NCI-H1417 (cell line): ENCODE results near the gene NTN3.

Experiments
- DNase-seq, 3 experiments: peaks; one replicate each; lab custom pipeline; 2025; lab: John Stamatoyannopoulos, UW

The NTN3 gene

DNA sequence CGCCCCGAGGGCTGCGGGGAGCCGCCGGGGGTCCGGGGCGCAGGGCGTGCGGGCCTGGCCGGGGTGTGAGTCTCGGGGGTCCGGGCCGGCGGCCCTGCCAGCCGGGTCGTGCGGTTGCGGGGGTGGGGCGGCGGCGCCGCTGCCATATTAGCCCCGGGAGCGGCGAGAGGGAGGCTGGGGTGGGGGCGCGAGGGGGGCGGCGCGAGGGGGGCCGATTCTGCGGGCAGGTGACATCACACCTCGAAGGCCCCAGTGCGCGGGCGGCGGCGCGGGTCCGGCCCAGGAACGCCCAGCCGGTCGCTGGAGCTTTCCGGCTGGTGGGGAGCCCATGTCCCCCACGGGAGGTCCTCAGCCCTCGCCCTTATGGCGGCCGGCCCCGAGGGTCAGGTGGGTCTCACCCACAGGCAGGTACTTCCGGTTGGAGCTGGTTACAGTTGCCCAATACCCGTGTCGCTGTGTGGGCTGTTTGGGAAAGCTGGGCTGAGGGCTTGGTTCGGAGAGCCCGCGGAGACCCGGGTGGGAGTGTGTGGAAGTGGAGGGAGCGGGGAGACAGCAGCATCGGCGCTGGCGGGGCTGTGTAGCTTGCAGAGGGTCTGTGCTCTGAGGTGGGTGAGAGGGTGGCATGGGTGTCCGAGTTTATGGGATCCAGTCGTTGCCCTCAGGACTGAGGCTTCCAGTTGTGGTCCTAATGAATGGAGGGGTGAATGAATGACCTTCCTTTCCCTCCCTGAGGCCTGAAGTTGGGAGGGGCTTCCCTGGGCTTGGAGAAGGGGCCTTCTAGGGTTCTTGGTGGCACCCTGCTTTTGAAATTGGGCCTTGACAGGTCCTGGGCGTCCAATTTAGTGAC lies 43.5 kb downstream of the NTN3 start:
- DNase-seq, result no peak

GRCh38 chr16:2515180-2515851 lies 44.2 kb downstream of the NTN3 start:
- no peak for DNase-seq

DNA sequence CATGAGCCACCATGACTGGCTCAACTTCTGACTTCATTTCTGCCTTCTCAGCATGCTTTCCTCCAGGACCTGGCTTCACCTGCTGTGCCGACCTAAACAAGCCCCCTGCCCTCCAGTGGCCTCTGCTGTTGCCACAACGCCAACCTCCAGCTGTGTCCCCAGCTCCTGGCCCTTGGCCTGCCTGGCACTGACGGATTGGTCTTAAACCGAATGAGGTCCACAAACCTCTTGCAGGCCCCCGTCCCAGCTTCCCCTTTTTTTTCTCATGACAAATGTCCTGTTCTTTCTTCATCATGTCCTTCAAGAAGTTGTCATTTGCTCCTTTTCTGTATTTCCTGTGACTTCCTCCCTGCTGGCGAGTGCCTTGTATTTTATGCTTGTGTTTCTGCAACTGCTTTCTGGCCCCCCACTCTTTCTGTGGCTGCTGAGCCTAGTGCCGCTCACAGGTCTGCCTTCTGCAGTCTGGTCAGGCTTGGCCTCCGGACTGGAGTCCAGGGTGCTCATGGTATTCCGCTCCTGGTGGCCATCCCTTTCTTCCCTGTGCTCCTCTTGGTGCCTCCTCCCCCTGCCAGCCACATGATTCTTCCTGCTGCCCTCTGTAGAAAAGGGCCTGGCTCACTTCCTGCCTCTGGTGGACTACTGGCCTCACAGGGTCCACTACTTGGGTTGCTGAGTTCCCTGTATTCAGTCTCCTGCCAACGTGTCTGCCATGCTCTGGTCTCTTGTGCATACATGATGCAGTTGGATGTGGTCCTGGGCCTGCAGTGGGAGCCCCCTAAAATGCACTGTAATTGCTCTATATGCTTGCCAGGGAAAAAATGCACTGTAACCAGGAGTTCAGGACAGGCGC lies 45.5 kb downstream of the NTN3 start:
- DNase-seq, result no peak

DNA sequence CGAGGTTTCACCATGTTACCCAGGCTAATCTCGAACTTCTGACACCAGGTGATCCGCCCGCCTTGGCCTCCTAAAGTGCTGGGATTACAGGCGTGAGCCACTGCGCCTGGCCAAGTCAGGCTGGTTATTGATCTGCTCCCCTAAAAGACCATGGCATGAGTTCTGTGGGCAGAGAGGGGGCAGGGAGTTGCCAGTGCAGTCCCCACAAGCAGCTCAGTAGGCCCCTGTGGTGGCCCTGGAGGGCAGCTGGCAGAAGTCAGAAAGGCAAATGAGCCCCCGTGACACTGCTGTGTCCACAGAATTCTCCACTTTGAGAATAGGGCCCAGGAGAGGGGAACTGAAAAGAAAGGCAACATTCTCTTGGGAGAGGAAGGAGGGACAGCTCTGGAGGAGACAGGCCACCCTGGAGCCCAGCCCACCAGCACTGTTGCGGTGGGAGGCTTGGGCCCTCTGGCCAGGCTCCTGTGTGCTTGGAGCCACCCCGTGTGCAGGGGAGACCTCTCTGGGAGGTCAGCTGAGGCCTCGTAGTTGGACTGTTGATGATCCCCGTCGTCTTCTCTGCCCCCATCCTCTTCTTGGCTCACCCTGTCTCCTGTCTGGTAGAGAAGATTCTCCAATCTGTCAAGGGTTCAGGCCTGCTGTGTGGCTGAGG lies 47.0 kb downstream of the NTN3 start:
- no peak for DNase-seq

DNA sequence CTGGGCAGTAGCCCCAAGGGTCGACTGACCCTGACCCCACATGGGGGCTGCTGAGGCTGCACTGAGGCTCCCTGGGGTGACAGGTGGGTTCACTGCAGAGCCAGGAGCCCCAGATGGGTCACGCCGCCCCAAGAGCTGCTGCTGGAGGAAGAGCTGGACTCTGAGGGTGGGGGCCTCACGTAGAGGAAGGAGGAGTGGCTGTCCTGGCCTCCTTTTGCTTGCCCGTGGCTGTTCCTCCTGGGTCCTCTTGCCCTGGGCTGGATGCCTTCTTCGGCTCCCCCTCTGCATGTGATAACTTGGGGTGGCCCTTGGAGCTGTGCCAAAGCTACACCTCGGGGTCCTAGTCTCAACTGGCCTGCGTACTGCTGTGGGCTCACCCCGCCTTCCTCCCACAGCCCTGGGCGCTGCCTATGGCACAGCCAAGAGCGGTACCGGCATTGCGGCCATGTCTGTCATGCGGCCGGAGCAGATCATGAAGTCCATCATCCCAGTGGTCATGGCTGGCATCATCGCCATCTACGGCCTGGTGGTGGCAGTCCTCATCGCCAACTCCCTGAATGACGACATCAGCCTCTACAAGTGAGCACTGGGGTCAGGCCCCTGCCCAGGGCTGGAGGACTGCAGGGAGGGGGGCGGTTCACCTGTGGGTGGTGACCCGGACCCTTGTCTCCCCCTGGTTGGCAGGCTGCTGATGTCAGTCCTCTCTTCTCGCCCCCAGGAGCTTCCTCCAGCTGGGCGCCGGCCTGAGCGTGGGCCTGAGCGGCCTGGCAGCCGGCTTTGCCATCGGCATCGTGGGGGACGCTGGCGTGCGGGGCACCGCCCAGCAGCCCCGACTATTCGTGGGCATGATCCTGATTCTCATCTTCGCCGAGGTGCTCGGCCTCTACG lies 48.0 kb downstream of the NTN3 start:
- DNase-seq, result no peak

DNA sequence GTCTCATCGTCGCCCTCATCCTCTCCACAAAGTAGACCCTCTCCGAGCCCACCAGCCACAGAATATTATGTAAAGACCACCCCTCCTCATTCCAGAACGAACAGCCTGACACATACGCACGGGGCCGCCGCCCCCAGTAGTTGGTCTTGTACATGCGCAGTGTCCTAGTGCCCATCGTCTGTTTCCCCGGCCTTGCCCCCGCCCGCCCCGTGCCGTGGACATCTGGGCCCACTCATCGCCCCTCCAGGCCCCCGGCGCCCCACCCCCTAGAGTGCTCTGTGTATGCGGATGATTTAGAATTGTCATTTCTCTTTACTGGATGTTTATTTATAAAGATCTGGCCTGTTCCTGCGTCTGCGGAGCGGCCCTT lies 48.6 kb downstream of the NTN3 start:
- DNase-seq, result no peak

DNA sequence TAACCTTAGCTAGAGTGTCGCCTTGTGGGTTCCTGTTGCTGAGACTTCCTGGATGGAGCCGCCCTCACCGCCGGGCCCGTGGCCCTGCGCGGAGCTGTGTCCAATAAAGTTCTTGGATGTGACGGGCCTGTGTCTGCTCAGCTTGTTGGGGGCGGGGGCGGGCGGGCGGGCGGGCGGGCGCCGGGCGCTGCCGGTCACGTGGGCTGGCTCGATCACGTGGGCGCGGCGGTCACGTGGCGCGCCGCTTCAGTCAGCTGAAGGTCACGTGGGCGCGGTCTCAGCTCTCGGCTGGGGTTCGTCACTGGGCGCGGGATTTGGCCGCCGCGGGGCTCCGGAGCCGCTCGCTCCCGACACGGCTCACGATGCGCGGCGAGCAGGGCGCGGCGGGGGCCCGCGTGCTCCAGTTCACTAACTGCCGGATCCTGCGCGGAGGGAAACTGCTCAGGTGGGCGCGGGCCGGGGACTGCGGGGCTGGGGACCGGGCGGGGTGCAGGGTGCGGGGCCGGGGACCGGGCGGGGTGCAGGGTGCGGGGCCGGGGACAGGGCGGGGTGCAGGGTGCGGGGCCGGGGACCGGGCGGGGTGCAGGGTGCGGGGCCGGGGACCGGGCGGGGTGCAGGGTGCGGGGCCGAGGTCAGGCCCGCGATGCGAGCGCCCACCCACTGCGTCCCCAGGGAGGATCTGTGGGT lies 49.1 kb downstream of the NTN3 start, which contains the start of gene AMDHD2:
TSS of gene AMDHD2 (plus strand) at position 275 of the 687 bp plus-strand sequence. CDS start at position 363, 88 bp downstream.
- DNase-seq, result peak; percentile 76 to 95 (median 85)

DNA sequence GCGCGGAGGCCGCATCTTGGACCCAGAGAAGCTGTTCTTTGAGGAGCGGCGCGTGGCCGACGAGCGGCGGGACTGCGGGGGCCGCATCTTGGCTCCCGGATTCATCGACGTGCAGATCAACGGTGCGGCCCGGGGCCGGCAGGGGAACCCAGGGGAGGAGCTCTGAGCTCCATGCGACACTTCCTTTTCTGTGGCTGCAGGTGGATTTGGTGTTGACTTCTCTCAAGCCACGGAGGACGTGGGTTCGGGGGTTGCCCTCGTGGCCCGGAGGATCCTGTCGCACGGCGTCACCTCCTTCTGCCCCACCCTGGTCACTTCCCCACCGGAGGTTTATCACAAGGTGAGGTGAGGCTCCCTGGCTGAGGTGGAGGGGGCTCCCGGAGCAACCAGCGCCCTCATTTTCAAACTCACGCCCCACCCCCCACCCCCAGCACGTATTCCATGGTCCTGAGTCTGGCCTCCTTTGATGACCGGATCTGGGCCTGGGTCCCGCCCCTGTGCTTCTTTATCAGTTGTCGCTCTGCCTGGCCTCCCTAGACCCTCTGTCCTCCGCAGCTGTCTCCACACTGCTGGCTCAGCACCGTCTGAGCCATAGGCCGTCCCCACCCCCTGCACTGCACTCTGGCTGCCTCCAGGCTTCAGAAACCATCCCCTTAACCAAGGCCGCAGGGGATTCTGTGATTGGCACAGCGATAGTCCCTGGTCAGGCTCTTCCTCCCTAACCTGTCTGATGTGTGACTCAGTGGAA lies 49.9 kb downstream of the NTN3 start:
- no peak for DNase-seq
